ENCODE results near the gene AASDH. TPM values are rescaled to one million over a fixed set of nuclear protein-coding genes. Genes with fewer than 3 reads are reported as not detected.

AASDH gene
- total and polyA plus RNA-seq, 12 donors, result 2.0 to 8.7 (median 6.2) TPM

DNA sequence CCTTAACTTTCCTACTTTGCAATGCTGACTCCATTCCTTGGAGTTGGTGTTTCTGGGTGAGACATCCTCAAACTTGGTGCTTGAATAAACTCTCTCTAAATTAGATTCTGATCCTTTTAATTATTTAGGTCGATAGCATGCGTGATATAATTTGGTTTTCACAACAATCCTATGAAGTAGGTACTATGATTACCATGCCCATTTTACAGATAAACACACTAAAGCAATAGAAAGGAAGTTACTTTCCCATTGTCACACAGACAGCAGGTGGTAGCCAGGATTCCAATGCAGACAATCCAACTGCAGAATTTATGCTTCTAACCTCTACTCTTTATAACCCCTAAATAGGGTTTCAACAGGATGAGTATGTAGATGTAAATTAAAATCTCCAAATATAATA, 21.7 kb upstream of the AASDH start:
- DNase-seq (no peak), ATAC-seq (no peak)
- WGBS, 2 donors, result 97 to 98% methylated on average over 2 of the region's 2 CpGs
- H3K4me1 ChIP-seq, result peaks cover 0 to 18% (median 12%) of the 10 kb centered on the region in 9 donors
- H3K4me3 ChIP-seq, result no peak overlapping the region
- intact Hi-C loops (cut with DNase I), result no loop called here
- H3K27ac ChIP-seq, result no peak overlapping the region
- H3K36me3 ChIP-seq, result peaks cover 0 to 19% (median 0%) of the 10 kb centered on the region in 9 donors
- H3K27me3 ChIP-seq, result no peaks in the 10 kb centered on the region
- TF ChIP-seq, protein P1, sequence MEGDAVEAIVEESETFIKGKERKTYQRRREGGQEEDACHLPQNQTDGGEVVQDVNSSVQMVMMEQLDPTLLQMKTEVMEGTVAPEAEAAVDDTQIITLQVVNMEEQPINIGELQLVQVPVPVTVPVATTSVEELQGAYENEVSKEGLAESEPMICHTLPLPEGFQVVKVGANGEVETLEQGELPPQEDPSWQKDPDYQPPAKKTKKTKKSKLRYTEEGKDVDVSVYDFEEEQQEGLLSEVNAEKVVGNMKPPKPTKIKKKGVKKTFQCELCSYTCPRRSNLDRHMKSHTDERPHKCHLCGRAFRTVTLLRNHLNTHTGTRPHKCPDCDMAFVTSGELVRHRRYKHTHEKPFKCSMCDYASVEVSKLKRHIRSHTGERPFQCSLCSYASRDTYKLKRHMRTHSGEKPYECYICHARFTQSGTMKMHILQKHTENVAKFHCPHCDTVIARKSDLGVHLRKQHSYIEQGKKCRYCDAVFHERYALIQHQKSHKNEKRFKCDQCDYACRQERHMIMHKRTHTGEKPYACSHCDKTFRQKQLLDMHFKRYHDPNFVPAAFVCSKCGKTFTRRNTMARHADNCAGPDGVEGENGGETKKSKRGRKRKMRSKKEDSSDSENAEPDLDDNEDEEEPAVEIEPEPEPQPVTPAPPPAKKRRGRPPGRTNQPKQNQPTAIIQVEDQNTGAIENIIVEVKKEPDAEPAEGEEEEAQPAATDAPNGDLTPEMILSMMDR (IDR thresholded peaks at IDR 0.05), result no peak
- H3K9me3 ChIP-seq, result no peaks in the 10 kb centered on the region

DNA sequence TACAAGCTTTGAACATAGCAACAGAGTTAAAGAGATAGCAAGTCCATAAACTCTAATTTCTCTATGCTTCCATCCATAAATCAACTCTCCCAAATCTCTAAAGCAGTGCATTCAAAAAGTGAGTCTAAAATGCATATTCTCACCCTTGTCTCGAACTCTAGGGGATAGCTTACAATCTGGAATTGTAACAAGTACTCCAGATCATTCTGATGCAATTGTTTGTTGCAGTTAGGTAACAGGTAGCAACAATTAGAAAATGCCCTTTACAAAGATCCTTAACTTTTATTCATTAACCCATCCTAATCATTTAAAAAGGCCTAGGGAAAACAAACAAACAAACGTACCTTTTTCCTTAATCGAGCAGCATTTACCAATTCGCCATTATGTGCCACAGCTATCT, 18.9 kb upstream of the AASDH start:
- DNase-seq, result no peak
- no peak overlapping the region for H3K4me3 ChIP-seq
- no peak overlapping the region for H3K27ac ChIP-seq
- no peaks in the 10 kb centered on the region for H3K27me3 ChIP-seq
- H3K36me3 ChIP-seq, result peaks cover 0 to 33% (median 0%) of the 10 kb centered on the region in 9 donors
- TF ChIP-seq, protein P1 (IDR thresholded peaks at IDR 0.05), result no peak
- 97 to 98% methylated on average over 4 of the region's 4 CpGs for WGBS, 2 donors
- intact Hi-C loops (cut with DNase I), result no loop called here
- H3K4me1 ChIP-seq, result peaks cover 0 to 18% (median 12%) of the 10 kb centered on the region in 9 donors
- ATAC-seq, result no peak
- H3K9me3 ChIP-seq, result no peaks in the 10 kb centered on the region

GRCh38 chr4:56405016-56405415, 17.7 kb upstream of the AASDH start:
- WGBS, 2 donors, result 77 to 83% methylated on average over 1 of the region's 1 CpG

DNA sequence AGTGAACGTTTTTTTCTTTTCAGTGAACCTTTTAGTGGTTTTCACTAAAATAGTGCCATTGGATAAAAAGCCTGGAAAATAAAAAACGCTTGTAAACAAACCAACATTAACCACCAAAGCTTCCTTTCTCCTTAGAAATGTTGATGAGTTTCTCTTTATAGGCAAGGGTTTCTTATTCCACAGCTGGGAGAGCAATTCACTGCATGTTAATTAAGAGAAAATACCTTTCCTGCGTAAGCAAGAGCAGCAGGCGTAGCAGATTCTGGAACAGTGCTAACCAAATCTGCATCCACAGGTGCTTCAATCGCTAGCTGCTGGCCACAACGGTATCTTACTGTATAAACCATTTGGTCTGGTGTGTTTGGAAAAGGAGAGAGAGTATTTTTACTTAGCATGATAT, 13.3 kb upstream of the AASDH start:
- intact Hi-C loops (cut with DNase I), result no loop called here
- no peak for DNase-seq
- Histone ChIP-seq H3K4me3 (no peak overlapping the region), H3K27ac (no peak overlapping the region), H3K9me3 (no peaks in the 10 kb centered on the region), H3K4me1 (no peaks in the 10 kb centered on the region), H3K27me3 (no peaks in the 10 kb centered on the region), H3K36me3 (peaks cover 0 to 59% (median 0%) of the 10 kb centered on the region in 9 donors)
- WGBS, 2 donors, result 87% methylated on average over 6 of the region's 6 CpGs
- TF ChIP-seq, protein P1 (IDR thresholded peaks at IDR 0.05), result no peak
- no peak for ATAC-seq

More at GRCh38 chr4:56405016-56405415, 17.7 kb upstream of the AASDH start:
- no peak for DNase-seq
- Histone ChIP-seq H3K27me3 (no peaks in the 10 kb centered on the region), H3K36me3 (peaks cover 0 to 45% (median 0%) of the 10 kb centered on the region in 9 donors), H3K4me1 (peaks cover 0 to 9% (median 7%) of the 10 kb centered on the region in 9 donors), H3K9me3 (no peaks in the 10 kb centered on the region), H3K27ac (no peak overlapping the region), H3K4me3 (no peak overlapping the region)
- TF ChIP-seq, protein P1 (IDR thresholded peaks at IDR 0.05), result no peak
- ATAC-seq, result no peak
- intact Hi-C loops (cut with DNase I), result no loop called here

Data from heart right ventricle (tissue), 16 donors.